GM18511 (cell line): ENCODE measurements around the gene PMM1.

Source experiments
- ATAC-seq: cut with Tn5 transposase; IDR thresholded peaks from one replicate; pipeline ENCODE4 v1.9.1; 2021; ENCODE audit warnings: mild to moderate bottlenecking, moderate library complexity; ENCODE audit not compliant: unreplicated experiment

Gene PMM1

DNA sequence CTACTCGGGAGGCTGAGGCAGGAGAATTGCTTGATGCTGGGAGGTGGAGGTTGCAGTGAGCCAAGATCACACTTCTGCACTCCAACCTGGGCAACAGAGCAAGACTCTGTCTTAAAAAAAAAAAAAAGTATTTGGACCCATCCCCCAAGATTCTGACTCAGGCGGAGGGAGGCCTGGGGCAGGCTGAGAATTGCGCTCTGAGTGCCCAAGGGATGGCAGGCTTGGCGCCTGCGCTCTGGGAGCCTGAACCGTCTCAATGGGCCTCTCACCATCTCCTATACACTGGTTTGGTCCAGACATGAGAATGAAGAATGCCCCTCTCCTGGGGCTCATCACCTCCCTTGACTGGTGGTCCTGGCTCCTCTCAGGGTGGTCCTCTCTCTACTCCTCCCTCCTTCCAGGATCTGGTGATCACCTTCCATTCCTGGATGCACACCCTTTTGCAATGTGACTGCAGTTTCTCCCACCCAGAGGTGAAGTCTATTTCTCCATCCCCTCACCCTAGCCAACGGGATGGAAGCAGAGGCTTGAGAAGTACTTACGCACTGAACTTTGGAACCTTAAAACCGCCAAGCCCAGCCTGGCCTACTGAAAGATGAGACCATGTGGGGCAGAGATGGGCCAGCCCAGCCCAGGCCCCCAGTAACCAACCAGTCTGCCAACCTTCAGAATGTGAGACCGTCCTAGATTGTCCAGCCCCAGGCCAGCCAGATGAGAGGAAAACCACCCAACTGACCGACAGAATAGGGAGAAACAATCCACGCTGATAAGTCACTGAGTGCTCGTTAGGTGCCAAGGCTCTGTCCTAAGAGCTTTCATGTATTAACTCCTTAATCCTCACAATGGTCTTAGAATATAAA is 50.3 kb downstream of the PMM1 start:
- no peak for ATAC-seq

DNA sequence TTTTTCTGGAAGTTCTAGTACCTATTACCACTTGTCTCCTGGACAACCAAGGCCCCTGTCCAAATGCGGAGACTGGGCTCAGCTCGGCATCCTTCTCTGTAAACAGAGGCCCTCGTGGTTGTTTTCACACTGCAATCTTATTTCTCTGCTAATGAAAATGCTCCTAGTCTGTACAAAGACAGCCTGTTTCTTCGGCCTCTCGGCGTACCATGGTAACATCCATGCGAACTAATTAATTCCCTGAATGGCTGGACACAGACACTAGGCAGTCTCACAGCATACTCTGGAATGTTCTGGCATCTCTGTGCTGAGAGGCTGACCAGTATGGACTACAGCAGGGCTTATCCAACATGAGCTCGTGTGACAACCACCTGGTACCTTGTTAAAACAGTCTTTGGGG is 51.1 kb downstream of the PMM1 start:
- ATAC-seq = no peak

DNA sequence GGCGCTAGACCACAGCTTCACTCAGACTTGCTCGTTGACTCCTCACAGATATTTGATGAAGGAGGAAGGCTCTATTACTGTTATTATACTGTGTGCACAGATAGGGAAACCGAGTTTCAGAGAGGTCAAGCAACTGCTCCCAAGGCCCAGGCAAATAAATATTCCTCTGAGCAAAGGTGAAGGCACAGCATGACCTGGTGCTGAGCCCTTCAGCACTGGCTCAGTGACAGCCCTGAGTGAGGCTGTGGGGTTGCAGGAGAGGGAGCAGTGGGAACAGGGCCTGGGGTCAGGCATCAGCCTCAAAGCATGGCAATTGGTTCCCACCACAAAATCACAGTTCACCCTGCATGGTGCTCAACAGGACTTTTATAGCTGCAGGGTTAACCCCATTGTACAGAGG is 52.4 kb downstream of the PMM1 start:
- ATAC-seq = no peak

DNA sequence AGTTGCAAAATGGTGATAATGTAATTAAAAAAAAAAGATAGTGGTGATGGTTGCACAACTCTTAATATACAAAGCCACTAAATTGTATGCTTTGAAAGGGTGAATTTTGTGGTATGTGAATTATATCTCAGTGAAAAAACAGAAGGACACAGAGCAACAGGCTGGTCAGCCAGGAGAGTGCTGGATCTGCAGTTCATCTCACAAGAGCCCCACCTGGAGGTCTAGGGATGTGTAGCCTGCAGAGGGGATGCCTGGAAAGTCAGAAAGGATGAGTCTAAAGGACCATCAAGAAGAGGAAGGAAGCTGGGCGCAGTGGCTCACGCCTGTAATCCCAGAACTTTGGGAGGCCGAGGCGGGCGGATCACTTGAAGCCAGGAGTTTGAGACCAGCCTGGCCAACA is 54.4 kb downstream of the PMM1 start:
- ATAC-seq = no peak

DNA sequence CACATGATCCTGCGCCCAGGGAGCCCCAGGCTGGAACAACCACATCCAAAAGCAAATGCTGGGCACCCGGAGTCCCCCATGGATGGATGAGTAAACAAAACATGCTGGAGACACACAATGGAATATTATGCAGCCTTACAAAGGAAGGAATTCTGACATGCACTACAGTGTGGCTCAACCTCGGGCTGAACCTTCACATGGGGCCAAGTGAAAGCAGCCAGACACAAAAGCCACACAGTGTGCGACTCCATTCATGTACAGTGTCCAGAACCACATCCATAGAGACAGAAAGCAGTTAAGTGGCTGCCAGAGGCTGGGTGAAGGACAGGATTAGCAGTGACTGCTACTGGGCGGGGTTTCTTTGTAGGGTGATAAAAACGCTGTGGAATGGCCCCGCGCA is 55.4 kb downstream of the PMM1 start:
- no peak for ATAC-seq

DNA sequence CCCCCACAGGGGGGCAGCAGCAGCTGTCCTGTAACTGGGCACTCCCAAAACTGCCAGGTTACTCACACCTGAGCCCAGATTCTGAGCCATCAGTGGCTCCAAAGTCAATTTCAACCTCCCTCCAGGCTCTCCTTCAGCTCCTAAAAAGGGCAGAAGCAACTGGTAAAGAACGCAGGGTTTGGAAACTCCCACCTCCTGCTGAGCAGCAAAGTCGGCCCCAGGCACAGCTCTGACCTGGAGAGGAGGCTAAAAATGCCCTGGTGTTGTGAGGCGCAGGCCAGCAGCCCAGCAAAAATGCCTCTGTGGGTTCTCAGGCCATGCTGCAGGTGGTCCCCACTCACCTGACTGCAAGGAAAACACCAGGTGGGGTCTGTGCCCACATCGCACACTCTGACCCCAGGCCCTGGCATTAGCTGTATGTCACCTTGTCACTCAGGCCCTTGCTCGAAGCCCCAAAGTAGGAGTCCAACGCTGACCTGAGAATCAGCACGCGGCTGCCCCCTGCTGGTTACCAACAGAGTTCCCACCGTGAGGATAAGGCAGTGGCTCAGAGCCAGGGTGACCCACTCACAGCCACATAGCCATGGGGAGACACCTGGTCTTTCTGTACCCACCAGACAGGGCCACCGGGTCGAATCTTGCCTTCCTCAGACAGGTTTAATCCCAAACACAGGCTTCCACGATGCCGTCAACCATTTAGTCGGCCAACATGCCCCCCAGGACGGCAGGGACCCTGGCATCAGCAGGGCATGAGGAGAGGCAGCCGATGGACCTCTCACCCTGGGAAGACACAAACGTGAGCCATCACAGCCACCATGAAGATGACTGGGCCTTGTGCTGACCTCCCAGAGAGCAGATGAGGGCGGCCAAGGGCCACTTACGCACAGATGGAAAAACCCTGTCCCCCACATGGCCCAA is 56.5 kb downstream of the PMM1 start:
- no peak for ATAC-seq

DNA sequence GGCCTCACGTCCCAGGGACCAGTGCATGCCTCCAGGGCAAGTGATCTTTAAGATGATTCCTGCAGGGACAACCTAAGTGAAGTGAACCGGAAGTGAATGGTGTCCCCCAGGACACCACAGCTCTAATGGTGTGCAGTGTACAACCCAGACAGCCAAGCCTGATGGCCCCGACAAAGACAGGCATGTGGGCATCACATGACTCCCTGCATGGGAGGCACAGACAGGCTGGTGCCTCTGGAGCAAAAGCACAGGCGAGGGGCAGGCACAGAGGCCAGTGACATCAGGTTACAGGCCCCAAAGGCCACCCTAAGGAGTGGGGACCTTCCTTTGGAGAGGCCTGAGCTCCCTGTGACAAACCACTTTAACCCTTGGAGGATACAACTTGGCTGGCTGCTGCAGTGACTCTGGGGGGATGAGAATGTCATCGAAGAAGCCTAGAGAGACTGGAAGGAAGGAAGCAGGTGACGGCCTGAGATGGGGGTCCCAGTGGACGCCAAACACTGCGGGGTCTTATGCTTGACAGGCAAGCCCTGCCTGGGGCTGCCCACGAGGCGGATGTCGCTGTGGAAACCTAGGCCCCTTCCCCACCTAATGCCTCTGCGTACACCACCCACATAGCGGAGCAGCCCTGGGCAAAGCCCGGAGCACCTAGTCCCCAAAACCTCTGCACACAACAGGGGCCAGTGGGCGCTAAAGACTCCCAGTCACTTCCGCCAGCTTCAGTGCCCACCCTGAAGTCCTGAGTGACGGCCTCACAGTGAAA is 57.7 kb downstream of the PMM1 start:
- no peak for ATAC-seq

DNA sequence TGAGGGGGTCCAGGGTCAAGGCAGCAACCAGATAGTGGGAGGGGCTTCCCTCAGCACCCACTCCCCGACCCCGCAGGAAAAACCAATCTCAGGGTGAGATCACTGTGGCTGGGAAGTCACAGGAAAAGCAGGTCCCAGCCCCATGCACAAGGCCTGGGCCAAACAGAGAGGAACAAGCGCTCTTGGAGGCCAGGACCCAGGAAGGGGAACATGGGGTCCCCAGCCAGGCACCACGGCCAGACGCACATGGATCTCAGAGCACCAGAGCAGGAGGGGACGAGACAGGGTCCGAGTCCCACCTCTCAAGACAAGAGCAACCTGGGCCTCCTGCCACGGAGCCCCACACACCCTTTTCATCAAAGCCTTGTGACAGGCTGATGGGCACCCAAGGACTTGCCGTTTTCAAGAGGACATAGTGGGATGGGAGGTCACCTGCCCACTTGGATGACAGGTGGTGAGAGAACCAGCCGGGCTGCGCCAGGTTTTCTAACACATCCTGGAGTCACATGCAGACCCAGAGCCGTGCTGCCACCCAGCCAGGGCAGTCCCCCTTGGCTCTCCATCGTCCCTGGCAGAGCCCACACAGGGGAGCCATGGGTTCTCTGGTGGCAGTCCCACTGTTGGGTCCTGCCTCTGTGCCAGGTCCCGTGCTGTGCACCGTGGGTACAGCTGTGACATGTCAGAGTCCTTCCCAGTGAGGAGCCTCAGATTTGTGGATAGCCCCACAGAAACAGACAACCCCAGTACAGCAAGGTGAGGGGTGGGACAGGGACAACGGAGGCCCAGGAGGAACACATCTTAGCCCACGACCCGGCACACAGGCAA is 58.5 kb downstream of the PMM1 start:
- ATAC-seq = no peak

DNA sequence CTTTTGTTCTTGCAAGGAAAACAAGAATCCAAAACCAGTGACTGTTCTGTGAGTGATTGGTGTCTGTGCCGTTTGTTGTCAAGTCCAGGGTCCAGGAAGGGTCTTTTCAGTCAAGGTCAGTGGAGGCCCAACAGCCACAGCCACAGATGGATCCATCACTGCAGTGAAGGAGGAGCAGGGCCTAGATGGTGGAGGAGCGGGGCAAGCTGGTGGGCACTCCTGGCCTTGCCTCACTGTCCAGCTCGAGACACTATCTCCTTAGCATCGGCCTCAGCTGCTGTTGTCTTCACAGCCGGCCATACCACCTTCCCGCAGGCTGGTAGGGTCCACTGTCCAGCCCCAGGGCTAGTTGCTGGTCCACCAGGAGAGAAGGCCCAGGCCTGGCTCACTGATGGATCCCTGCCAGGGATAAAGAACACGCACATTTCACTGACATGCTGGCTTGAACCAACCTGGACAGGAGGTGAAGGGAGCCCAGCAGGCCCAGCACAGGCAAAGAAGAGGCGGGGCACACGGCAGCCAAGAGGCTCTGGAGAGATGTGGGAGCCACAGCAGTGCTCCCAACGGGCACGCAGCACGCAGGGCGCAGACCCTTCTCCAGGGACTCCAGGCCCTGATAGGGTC is 60.6 kb downstream of the PMM1 start:
- ATAC-seq = no peak

DNA sequence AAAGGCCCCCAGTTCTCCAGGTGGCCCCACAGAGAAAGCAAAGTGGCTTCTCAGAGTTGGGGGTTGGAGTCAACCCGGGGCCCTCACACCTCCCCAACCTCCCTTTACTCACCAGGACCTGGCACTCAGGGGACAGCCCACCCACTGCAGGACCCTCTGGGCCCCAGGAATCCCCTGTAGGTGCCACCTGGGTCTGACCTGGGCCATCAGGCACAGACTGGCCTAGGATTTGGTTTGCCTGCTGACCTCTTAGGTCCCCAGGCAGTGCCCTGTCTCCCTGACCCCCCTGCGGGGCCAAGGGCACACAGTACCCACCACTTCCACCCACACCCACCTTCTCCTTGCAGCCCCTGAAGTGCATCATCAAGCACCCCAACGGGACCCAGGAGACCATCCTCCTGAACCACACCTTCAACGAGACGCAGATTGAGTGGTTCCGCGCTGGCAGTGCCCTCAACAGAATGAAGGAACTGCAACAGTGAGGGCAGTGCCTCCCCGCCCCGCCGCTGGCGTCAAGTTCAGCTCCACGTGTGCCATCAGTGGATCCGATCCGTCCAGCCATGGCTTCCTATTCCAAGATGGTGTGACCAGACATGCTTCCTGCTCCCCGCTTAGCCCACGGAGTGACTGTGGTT is 61.4 kb downstream of the PMM1 start:
- no peak for ATAC-seq
